Ishikawa (cell line): ENCODE measurements around the gene NEDD4L.

ENCODE experiments used
- CREB1 ChIP-seq: IDR thresholded peaks from 2 replicates; pipeline ENCODE4 v1.6.1; 2012; ENCODE audit warnings: low read depth
- EP300 ChIP-seq: IDR thresholded peaks from 2 replicates; pipeline ENCODE4 v1.6.1; 2012; ENCODE audit warnings: borderline replicate concordance
- FOXM1 ChIP-seq: IDR thresholded peaks from 2 replicates; pipeline ENCODE4 v1.6.1; 2012; ENCODE audit warnings: low read depth, borderline replicate concordance
- RAD21 ChIP-seq: IDR thresholded peaks from 2 replicates; pipeline ENCODE4 v1.6.1; 2012; ENCODE audit warnings: low read depth
- TF ChIP-seq, protein P1 (sequence below): IDR thresholded peaks from 2 replicates; pipeline ENCODE4 v1.6.1; 2012

DNA sequence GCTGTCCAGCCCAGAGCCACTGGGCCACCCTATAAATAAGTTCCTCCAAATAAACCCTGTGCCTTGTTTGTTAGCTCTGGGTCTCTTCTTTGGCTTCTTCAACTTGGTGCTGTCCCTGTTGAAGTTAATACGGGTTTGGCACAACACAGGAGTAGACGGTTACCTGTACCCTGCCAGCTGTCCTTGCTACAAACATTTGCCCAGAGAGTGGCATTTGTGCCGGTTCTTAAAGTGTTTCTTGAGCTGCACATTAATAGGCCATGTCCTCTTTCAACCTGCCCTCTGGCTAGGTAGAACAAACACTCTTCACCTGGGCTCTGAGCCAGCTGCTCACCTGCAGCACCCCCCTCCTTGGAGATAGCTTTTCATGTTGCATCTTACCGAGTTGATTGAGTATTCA, 139.2 kb downstream of the NEDD4L start:
- TF ChIP-seq, protein P1, sequence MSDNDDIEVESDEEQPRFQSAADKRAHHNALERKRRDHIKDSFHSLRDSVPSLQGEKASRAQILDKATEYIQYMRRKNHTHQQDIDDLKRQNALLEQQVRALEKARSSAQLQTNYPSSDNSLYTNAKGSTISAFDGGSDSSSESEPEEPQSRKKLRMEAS = no peak
- TF ChIP-seq CREB1 = no peak
- no peak for TF ChIP-seq FOXM1
- no peak for TF ChIP-seq EP300
- no peak for TF ChIP-seq RAD21
